Stimulated activated CD8-positive, alpha-beta memory T cell treated with anti-CD3 and anti-CD28 coated beads, Interleukin-7, amount 100 ng/mL, for 48 hours (primary cell): ENCODE data around the gene KLHDC10.
"Not testable (repeated sequence)": the region's sequence is repeated elsewhere in the genome, so short reads cannot be mapped to it uniquely, and the experiment has no call there.

Experiments
- DNase-seq, 2 donors: peaks; one replicate each; pipeline ENCODE4 v3.0.0-alpha.2; 2020; ENCODE audit warnings: low read depth in 1 of 2; ENCODE audit errors: extremely low read depth in 1 of 2

Gene KLHDC10

GRCh38 chr7:130071701-130072622 is 1.6 kb downstream of the KLHDC10 start:
- peak in 1 of 2 donors; percentile 37 for DNase-seq

GRCh38 chr7:130079846-130080394 is 9.6 kb downstream of the KLHDC10 start:
- DNase-seq, result no peak

DNA sequence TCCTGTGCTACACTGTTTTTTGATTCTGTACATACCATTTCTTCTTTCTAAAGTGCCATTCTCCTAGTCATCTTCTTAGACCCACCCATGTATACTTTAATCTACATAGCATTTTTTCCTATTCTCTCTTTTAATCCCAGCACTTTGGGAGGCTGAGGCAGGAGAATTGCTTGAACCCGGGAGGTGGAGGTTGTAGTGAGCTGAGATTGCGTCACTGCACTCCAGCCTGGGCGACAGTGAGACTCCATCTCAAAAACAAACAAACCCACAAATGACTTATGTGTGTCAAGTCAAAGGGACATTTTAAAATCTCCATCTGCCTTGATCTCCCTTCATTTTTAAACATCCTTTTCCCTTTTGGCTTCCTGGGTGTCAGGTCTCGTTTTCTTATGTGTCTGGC is 13.2 kb downstream of the KLHDC10 start:
- DNase-seq, result not testable (repeated sequence)

GRCh38 chr7:130084037-130084875 is 13.9 kb downstream of the KLHDC10 start:
- no peak for DNase-seq

GRCh38 chr7:130085235-130085634 is 14.9 kb downstream of the KLHDC10 start:
- not testable (repeated sequence) for DNase-seq

DNA sequence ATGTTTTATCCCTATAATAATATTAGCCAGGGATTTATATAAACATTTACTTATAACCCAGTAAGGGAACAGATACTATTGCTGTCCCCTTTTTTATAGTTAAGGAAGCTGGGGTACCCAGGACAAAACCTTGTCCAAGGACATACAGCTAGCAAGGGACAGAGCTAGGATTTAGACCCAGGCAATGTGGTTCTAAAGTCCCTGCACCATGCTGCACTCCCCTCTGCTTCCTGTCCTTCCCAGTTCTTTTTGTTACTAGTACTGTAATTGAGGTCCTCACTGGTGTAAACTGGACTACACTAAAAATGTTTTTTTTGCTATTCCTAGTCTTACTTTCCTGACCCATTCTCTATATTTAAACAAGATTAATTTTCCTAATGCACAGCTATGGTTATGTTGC is 16.6 kb downstream of the KLHDC10 start:
- no peak for DNase-seq

DNA sequence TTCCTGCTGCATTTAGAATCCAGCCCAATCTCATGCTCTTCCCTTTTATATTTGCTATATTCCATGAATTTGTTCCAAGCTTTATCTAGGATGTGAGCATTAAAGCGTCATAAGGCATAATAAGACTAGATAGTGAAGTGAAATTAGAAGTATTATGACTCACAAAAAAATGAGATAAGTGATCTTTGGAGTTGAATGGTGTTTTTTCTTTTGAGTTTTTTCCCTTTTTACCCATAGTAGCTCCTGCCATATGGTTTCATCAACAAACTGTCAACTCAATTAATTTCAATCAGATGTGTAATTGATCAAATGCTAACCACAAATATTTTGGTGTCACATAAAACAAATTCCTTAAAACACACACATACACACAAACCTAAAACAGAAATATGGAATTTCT is 17.0 kb downstream of the KLHDC10 start:
- DNase-seq, result no peak

DNA sequence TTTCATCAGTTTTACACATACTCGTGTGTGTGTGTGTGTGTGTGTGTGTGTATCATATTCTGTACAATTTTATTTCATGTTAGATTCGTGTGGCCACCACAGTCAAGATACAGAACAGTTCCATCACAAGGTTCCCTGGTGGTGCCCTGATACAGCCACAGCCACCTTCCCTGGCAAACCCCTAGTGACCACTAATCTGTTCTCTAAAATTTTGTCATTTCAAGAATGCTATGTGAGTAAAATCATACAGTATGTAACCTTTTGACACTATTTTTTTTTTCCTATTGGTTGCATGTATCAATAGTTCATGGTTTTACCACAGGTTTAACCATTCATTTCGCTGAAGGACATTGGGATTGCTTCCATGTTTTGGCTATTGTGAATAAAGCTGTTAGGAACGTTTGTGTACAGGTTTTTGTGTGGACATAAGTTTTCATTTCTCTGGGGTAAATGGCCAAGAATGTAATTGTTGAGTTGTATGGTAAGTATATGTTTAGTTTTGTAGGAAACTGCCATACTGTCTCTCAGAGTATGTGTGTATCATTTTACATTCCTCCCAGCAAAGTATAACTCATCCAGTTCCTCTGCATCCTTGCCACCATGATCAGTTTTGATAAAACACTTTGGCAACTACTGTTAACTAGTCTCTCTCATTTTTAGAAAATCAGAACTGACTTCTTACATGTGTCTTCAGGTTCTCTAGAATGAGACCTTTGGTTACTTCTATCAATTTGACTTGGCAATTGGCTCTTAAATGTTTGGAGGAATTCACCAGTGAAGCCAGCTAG is 20.6 kb downstream of the KLHDC10 start:
- no peak for DNase-seq

DNA sequence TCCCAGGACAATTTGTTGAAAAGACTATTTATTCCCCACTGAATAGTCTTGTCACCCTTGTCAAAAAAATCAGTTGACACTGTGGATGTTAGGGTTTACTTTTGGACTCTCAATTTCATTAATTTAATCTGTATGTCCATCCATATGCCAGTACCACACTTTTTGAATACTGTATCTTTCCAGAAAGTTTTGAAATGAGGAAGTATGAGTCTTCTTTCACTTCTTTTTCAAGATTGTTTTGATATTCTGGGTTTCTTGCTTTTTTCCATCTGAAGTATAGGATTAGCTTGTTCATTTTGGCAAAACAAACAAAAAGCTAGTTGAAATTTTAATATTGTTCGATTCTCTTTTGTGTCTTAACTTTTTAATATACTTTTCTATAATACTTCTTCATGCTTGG is 21.7 kb downstream of the KLHDC10 start:
- no peak for DNase-seq

DNA sequence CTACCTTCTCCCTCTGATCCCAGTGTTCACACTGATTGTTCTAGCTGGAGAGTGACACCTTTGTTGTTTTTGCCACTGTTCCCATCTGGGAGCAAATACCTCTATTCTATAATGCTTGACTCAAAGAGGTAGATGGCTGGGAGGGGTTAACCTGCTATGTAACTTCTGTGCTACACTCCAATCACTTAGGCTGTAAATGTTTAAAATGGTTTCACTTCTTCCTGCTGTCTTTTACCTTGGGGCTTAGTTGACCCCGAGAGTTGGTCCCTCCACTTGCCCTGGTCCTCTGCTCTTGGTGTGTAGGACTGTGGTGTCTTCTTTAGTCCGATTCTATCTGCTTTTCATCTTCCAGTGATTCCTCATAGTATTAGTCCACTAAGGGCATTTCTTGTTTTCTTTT is 22.3 kb downstream of the KLHDC10 start:
- no peak for DNase-seq

DNA sequence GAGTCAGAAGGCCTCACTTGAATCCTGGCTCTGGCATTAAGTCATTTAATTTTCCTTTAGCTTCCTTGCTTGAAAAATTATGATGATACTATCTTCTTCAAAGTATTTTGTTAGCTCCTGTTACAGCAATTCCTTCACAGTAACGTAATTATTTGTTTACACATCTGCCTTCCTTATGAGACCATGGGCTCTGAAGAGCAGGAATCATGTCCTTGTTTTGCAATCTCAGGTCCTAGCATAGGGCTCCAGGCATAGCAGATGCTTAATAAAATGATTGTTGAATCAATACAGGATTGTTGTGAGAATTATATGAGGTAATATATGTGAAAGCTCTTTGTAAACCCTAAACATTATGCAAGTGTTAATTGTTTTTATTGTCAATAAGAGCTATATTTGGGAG is 25.5 kb downstream of the KLHDC10 start:
- no peak for DNase-seq

DNA sequence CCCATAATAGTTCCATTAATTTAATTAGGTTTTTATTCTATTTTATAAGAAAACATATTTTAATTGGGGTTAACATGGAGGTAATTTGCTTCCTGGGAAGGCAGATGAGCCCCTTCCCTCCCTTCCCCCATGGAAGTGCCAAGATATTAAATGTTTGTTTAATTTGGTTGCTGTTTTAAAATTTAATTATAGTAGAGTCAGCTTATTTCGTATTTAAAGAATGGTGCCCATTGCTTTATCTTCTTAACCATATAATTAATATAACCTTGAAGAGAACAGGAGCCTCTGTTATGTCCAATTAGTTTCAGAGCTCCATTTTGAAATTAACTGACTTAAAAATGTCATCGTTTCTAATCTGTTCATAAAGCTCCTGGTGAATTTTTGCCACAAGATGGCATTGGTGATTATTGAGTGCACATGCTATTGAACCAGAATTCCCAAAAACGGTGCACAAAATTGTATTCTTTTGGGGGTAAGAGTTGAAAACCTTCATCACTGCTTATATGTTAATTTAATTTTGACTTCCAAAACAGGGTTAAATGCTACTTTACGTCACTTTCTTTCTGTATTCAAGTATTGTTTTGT is 26.0 kb downstream of the KLHDC10 start:
- DNase-seq, result no peak

DNA sequence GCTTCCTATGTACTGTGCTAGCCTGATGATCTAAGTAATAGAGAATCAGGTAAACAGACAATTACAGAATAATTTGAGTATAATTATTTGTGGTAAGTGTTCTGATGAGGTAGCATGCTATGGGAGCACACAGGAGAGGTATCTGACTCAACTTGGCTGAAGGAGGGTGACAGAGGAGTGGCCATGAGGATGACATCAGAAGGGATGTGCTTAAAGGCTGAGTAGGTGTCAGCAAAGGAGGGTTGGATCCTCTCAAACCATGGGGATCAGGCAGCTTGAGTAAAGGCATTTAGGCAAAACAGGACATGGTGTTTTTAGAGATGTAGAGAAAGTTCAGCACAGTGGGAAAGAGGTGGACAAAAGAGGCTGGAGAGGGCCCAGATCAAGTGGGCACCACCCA is 29.0 kb downstream of the KLHDC10 start:
- DNase-seq, result no peak

- no peak for DNase-seq
Observed at GRCh38 chr7:130102588-130102987, 32.3 kb downstream of the KLHDC10 start.

GRCh38 chr7:130107949-130108674 is 37.8 kb downstream of the KLHDC10 start:
- no peak for DNase-seq

GRCh38 chr7:130108809-130109208 is 38.5 kb downstream of the KLHDC10 start:
- DNase-seq, result no peak

DNA sequence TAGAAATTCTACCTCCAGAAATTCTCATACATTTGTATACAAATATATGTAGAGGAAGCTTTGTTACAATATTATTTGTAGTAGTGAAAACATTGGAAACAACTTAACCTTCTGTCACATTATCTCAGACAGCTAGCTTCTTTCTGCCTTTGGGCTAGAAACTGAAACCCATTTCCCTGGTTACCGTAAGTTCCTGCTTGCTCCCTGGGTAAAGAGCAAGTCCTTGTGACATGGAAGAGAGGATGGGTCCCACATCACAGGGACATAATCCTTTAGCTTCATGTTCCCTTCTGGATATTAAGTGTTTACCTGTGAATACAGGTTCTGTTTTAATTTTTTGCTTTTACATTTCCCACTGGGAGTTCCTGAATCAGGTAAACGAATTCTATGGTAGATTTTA is 41.8 kb downstream of the KLHDC10 start:
- DNase-seq, result no peak

DNA sequence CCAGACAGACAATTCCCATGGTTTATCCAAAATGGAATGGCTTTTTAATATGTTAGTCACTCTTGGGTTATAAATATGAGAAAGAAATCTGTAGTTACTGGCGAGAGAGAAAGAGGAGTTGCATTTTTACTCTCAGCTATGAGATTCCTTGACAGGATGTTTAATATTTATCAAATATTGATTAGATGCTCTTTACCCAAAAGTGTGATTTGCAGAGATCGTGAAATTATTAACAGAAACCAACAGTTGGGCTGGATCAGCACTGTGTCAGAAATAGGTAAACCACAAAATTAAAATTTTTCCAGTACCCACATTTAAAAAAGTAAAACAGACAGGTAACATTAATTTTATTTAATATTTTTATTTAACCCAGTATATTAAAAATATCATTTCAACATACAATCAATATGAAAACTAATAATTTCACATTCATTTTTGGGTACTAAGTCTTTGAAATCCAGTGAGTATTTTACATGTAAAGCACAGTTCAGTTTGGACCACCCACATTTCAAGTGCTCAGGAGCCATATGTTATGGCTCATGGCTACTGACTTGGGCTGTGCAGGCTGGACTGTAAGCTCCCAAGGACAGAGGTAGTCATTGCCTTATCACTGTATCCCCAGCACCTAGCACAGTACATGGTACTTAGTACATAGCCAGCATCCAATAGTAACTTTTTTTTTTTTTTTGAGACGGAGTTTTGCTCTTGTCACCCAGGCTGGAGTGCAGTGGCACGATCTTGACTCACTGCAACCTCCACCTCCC is 42.5 kb downstream of the KLHDC10 start:
- DNase-seq, result no peak

GRCh38 chr7:130113426-130113805 is 43.1 kb downstream of the KLHDC10 start:
- DNase-seq, result not testable (repeated sequence)
